GM19193 (cell line): ENCODE data around the gene FLYWCH1.

ENCODE experiments used
- POLR2A ChIP-seq: IDR thresholded peaks from 4 replicates; pipeline ENCODE4 v1.6.1; 2011; ENCODE audit not compliant: insufficient read depth, insufficient read length; ENCODE audit errors: extremely low read depth

FLYWCH1 gene

DNA sequence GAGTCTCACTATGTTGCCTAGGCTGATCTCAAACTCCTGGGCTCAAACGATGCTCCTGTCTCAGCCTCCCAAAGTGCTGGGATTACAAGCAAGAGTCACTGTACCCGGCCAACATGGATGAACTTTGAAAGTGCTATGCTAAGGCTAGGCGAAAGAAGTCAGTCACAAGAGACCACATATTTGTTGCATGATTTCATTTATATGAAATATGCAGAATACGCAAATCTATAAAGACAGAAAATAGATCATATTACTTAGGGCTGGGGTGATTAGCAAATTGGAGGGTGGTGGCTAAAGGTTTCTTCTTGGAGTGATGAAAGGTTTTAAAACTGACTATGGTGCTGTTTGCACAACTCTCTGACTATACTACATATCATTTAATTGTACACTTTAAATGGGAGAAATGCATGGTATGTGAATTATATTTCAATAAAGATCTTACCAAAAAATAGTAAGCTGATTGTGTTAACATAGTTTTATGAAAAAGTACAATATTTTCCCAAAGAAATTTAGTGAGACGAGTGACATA is 1.2 kb upstream of the FLYWCH1 start:
- TF ChIP-seq POLR2A = no peak

DNA sequence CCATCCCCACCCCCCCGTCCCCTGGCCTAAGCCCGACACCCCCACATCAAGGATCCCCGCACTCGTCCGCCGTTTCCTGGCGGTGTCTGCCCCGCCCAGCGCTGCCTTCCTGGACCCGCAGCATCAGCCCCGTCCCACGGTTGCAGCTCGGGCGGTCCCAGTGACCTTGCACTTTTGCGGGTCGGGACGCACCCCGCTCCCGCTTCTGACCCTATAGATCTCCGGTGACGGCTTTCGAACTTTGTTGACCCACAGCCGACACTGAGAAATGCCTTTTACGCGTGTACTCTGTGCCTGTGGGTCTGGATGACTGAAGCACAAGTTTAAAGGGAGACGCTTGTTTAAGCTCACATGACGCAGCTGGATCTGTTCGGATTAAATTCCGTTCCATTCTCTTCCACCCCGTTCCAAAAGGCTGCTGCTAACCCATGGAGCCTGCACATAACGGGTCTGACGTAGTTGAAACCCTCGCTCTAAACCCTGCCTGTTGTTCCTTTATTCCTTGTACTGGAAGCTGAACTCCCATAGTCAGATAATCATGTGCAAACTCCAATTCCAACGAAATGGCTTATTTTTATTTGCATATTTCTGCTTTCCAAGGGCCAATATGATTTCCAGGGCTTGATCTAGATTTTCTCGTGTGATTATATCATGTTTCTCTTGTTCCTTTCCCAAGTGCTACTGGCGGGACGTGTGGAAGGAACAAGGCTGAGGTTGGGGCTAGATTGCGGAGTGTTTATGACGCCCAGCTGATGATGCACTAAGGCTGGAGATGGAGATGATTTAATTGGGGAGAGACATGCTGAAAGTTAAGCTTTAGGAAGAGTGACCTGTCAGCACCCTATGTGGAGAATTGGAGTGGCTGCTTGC is 834 bp downstream of the FLYWCH1 start:
- no peak for TF ChIP-seq POLR2A

DNA sequence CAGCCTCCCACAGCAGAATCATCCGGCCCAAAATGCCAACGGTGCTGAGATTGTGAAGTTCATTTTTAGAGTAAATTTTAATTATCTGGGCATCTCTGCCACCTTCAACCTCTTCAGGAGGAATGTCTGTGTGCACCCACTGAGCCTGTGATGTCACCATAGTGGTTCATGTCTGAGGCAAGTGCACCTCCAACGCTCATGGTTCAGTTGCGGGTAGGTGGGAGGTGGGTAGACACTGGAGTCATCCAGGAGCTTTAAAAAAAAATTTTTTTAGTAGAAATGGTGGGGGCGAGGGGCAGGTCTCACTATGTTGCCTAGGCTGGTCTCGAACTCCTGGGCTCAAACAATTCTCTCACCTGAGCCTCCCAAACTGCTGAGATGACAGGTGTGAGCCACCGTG is 1.9 kb downstream of the FLYWCH1 start:
- TF ChIP-seq POLR2A = no peak

DNA sequence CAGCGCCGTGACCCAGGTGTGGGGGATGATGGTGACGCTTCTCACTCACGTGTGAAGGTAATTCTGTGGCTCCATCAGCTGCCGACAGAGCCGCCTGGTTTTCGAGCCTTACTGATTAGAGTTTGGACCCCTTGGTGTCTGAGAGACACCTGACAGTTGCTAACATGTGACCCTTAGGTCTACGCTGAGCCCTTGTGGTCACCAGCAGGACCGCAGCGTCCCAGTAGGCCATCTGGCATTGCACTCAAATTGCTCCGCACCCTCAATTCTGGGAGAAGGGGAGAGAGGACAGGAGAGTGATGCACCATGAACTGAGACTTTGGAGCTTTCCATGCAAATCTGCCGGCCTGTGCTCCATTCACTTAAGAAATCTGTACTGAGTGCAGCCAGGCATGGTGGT is 2.5 kb downstream of the FLYWCH1 start:
- TF ChIP-seq POLR2A = no peak

DNA sequence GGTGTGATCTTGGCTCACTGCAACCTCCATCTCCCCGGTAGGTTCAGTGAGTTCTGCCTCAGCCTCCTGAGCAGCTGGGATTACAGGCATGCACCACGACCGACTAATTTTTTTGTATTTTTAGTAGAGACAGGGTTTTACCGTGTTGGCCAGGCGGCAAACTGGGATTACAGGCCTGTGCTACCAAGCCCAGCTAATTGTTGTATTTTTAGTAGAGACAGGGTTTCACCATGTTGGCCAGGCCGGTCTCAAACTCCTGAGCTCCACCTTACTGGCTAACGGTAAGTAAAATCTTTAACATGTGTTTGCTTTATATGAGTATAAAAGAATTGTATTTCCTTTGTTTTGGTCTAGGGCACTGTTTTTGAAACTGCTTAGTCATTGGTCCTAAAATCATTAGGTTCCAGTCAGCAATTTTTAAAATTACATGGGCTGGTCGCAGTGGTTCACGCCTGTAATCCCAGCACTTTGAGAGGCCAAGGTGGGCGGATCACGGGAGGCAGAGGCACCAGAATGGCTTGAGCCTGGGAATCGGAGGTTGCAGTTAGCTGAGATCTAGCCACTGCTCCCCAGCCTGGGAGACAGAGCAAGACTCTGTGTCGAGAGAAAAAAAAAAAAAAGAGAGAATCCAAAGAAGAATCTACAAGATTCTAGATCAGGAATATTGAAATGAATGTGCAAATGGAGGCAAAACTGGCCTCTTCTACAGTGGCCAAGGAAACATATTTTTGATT is 3.6 kb downstream of the FLYWCH1 start:
- no peak for TF ChIP-seq POLR2A

DNA sequence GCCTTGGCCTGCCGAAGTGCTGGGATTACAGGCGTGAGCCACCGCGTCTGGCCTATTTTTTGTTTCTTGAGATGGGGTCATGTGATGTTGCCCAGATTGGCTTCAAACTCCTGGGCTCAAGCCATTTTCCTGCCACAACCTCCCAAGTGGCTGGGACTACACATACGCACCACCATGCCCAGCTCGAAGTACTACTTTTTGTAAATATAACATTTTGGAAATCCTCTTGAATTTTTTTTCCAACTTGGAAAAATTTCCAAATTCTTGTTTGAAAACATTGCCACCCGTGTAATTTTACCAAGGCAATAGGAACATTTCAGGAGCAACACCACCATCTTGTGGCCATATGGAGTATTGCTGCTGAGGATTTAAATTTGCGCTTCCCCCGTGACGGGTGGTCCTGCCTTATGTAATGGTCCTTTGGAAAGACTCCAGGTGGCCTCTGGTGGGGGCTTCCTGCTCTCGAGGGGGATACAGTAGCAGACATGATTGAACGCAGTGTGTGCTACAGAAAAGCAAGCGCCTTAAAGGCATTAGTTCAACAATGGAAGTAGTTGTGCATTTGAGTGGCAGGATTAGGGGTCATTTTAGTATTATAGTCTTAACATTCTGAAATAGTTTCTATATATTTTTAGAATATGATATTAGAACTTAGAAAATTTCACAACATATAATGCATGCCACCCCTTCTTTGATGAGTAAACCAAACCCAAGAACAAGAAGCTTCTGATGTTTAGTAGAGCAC is 8.0 kb downstream of the FLYWCH1 start:
- no peak for TF ChIP-seq POLR2A

DNA sequence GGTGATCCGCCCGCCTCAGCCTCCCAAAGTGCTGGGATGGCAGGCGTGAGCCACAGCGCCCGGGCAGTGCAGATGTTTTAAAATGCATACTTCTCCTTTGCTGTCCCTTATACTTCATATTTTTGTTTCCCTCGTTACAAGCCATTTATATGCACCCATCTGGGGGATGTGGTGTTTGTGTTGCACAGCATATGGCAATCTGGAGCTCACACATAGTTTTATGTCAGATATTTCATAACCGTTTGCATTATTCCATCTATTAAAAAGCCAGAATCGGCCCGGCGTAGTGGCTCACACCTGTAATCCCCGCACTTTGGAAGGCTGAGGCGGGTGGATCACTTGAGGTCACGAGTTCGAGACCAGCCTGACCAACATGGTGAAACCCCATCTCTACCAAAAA is 11.8 kb downstream of the FLYWCH1 start:
- TF ChIP-seq POLR2A = no peak

DNA sequence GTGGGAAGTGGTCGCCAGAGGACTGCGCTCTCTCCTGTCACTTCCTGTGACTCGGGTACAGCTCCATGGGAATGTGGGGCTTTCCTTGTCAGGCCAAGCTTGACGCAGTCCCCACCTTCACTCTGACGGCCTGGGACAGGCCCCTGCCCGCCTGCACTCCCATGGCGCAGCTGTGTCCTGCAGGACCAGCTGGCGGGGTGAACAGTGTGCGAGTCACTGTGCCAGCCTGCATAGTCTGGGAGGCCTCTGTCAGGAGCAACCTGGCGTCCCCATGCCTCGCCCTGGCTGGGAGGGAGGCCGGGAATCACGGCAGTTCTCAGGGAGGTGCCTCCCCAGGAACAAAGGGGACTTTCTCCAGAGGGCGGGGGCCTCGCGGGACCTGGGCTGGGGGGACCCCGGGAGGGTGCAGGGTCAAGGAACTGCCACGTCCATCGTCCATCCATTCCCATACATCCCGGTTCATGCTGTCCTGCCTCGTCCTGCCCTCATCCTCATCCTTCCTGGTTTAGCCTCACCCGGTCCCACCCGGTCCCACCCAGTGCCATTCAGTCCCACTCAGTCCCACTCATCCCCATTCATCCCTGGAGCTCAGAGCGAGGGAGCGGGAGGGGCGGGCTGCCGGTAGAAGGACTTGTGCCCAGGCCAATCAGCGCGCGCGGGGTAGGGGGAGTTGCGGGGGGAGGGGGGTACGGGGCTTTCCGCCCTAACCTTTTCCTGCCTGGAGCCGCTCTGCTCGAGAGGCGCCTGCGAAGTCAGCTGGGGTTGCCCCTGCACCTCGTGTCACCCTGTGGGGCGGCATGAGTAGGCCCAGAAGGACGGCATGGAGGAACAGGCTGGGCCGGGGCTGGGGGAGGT is 13.4 kb downstream of the FLYWCH1 start:
- no peak for TF ChIP-seq POLR2A

DNA sequence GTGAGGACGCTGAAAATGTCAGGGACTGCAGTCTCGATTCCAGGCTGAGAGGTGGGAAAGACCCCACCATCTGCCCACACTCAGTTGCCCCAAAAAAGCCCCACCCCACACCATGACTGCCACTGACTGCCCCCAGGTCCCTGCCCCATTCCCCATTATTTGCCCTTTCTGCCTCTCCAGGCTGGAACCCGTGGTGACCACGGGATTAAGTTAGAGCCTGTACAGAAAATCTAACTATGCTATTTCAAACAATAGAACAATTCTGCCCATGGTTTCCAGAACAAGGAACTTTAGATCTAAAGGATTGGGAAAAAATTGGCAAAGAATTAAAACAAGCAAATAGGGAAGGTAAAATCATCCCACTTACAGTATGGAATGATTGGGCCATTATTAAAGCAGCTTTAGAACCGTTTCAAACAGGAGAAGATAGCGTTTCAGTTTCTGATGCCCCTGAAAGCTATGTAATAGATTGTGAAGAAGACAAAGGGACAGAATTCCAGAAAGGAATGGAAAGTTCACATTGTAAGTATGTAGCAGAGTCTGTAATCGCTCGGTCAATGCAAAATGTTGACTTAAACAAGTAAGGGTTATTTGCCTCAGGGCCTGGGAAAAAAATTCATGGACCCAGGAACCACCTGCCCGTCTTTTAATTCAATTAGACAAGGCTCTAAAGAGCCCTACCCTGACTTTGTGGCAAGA is 14.4 kb downstream of the FLYWCH1 start:
- no peak for TF ChIP-seq POLR2A

DNA sequence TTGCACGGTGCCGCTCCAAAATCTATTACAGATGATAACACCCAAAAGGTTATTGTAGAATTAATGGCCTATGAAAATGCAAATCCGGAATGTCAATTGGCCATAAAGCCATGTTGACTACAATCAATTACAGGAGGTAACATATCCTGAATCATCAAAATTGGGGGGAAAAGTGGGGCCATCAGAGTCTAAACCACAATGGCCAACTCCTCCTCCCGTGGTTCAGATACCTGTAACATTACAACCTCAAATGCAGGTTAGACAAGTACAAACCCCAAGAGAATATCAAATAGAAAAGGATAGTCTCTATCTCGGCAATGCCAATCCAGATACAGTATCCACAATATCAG is 14.9 kb downstream of the FLYWCH1 start:
- no peak for TF ChIP-seq POLR2A

DNA sequence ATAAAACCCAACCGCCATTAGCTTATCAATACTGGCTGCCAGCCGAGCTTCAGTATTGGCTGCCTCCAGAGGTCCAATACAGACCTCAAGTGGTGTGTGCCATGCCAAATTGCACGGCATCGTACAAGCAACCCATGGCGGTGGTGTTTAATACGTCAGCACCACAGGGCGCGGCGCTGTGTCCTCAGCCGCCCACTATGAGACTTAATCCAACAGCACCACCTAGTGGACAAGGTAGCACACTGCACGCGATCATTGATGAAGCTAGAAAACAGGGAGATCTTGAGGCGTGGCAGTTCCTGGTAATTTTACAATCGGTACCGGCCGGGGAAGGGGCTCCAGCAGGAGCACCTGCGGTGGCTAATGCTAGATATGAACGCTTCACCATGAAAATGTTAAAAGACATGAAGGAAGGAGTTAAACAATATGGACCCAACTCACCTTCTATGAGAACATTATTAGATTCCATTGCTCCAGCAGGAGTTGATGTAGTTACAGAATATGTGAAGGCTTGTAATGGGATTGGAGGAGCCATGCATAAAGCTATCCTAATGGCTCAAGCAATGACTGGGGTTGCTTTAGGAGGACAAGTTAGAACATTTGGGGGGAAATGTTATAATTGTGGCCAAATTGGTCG is 15.4 kb downstream of the FLYWCH1 start:
- TF ChIP-seq POLR2A = no peak

DNA sequence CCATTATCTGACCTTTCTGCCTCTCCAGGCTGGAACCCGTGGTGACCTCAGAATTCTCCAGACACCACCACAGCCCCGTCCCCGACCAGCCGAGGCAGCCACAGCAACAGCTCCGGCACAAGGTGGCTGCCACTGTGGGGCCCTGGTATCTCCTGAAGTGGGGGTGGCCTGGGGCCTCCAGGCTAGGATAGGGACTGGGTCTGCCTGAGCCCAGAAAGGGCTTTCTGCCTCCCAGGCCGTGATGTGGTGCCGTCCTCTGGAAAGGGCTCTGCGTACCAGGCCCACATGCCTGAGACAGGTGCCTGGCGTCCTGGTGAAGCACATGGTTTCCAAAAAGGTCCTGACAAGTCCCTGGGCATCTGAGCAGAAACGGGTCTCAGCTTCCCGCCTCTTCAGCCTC is 17.1 kb downstream of the FLYWCH1 start:
- no peak for TF ChIP-seq POLR2A

DNA sequence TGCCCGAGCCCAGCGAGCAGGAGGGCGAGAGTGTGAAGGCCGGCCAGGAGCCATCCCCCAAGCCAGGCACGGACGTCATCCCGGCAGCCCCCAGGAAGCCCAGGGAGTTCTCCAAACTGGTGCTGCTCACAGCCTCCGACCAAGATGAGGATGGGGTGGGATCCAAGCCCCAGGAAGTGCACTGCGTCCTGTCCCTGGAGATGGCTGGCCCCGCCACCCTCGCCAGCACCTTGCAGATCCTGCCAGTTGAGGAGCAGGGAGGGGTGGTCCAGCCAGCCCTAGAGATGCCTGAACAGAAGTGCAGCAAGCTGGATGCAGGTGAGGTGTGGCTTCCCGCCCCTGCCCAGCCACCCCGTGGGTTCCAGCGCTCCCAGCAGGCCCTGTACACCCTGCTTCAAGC is 18.0 kb downstream of the FLYWCH1 start:
- TF ChIP-seq POLR2A = no peak
